ENCODE data around the gene UMODL1.

The UMODL1 gene

DNA sequence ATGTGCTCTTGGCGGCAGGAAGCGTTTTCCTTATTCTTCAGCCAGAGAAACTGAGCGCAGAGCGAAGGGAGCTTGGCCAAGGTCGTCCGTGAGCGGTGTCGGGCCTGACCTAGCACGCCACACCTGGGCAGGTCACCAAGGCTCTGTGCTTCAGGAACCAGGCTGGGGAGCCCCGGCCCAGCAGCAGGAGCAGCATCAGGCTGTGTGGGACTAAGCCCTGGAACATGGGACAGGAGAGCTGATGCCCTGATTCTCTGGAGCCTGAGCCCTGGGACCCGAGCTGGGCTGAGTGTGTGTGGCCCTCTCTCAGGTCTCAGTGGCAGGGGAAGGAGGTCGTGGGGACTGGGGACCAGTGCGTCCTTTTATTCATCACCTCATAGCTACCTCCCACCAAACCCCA, 82.6 kb downstream of the UMODL1 start:
- Histone ChIP-seq H4K20me1 (ENCODE audit: insufficient read depth, low read length) (no peaks in the 10 kb centered on the region), H3K27ac (ENCODE audit: low read length) (no peak overlapping the region), H3K79me2 (ENCODE audit: low read length) (no peaks in the 10 kb centered on the region), H3K4me1 (ENCODE audit: low read length) (no peaks in the 10 kb centered on the region), H2AFZ (ENCODE audit: low read length) (no peak overlapping the region), H3K9me3 (replicated peaks; ENCODE audit: insufficient read depth, low read length) (no peaks in the 10 kb centered on the region), H3F3A (ENCODE audit: insufficient read depth, low read length) (no peaks in the 10 kb centered on the region), H3K27me3 (replicated peaks; ENCODE audit: insufficient read depth, low read length) (peaks cover 95% of the 10 kb centered on the region), H3K36me3 (replicated peaks; ENCODE audit: insufficient read depth, low read length) (no peaks in the 10 kb centered on the region), H3K9me2 (replicated peaks; ENCODE audit: insufficient read depth, low read length) (no peaks in the 10 kb centered on the region), H3K4me3 (ENCODE audit: low read length) (no peak overlapping the region), H3K9ac (ENCODE audit: low read length) (no peak overlapping the region), H3K4me2 (ENCODE audit: low read depth, low read length) (no peak overlapping the region)
- no peak for TF ChIP-seq EZH2 (optimal IDR thresholded peaks at IDR 0.05; ENCODE audit: low read depth, low read length)
- TF ChIP-seq EZH2phosphoT487 (IDR thresholded peaks at IDR 0.05; ENCODE audit: low read length), result no peak
- TF ChIP-seq, protein P1, sequence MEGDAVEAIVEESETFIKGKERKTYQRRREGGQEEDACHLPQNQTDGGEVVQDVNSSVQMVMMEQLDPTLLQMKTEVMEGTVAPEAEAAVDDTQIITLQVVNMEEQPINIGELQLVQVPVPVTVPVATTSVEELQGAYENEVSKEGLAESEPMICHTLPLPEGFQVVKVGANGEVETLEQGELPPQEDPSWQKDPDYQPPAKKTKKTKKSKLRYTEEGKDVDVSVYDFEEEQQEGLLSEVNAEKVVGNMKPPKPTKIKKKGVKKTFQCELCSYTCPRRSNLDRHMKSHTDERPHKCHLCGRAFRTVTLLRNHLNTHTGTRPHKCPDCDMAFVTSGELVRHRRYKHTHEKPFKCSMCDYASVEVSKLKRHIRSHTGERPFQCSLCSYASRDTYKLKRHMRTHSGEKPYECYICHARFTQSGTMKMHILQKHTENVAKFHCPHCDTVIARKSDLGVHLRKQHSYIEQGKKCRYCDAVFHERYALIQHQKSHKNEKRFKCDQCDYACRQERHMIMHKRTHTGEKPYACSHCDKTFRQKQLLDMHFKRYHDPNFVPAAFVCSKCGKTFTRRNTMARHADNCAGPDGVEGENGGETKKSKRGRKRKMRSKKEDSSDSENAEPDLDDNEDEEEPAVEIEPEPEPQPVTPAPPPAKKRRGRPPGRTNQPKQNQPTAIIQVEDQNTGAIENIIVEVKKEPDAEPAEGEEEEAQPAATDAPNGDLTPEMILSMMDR (IDR thresholded peaks at IDR 0.05; ENCODE audit: low read length), result no peak
- DNase-seq, result no peak

GRCh38 chr21:42154237-42155044, 83.3 kb downstream of the UMODL1 start:
- Histone ChIP-seq H3K27ac (ENCODE audit: low read length) (no peak overlapping the region), H3K9me2 (replicated peaks; ENCODE audit: insufficient read depth, low read length) (no peaks in the 10 kb centered on the region), H3K4me3 (ENCODE audit: low read length) (no peak overlapping the region), H3K79me2 (ENCODE audit: low read length) (no peaks in the 10 kb centered on the region), H3K4me1 (ENCODE audit: low read length) (no peaks in the 10 kb centered on the region), H2AFZ (ENCODE audit: low read length) (no peak overlapping the region), H3K27me3 (replicated peaks; ENCODE audit: insufficient read depth, low read length) (peaks cover 99% of the 10 kb centered on the region), H3K36me3 (replicated peaks; ENCODE audit: insufficient read depth, low read length) (no peaks in the 10 kb centered on the region), H3K9ac (ENCODE audit: low read length) (no peak overlapping the region), H3K4me2 (ENCODE audit: low read depth, low read length) (no peak overlapping the region), H3K9me3 (replicated peaks; ENCODE audit: insufficient read depth, low read length) (no peaks in the 10 kb centered on the region), H4K20me1 (ENCODE audit: insufficient read depth, low read length) (no peaks in the 10 kb centered on the region), H3F3A (ENCODE audit: insufficient read depth, low read length) (no peaks in the 10 kb centered on the region)
- no peak for DNase-seq
- no peak for TF ChIP-seq EZH2phosphoT487 (IDR thresholded peaks at IDR 0.05; ENCODE audit: low read length)
- TF ChIP-seq, protein P1 (IDR thresholded peaks at IDR 0.05; ENCODE audit: low read length), result no peak
- no peak for TF ChIP-seq EZH2 (optimal IDR thresholded peaks at IDR 0.05; ENCODE audit: low read depth, low read length)

GRCh38 chr21:42155045-42155855, 84.1 kb downstream of the UMODL1 start:
- H3K9me2 ChIP-seq (replicated peaks; ENCODE audit: insufficient read depth, low read length), result no peaks in the 10 kb centered on the region
- no peaks in the 10 kb centered on the region for H3F3A ChIP-seq (ENCODE audit: insufficient read depth, low read length)
- H4K20me1 ChIP-seq (ENCODE audit: insufficient read depth, low read length), result no peaks in the 10 kb centered on the region
- TF ChIP-seq EZH2 (optimal IDR thresholded peaks at IDR 0.05; ENCODE audit: low read depth, low read length) (no peak), EZH2phosphoT487 (IDR thresholded peaks at IDR 0.05; ENCODE audit: low read length) (no peak)
- H3K4me1 ChIP-seq (ENCODE audit: low read length), result no peaks in the 10 kb centered on the region
- H2AFZ ChIP-seq (ENCODE audit: low read length), result no peak overlapping the region
- no peak for DNase-seq
- H3K36me3 ChIP-seq (replicated peaks; ENCODE audit: insufficient read depth, low read length), result no peaks in the 10 kb centered on the region
- H3K27ac ChIP-seq (ENCODE audit: low read length), result no peak overlapping the region
- H3K4me2 ChIP-seq (ENCODE audit: low read depth, low read length), result no peak overlapping the region
- H3K27me3 ChIP-seq (replicated peaks; ENCODE audit: insufficient read depth, low read length), result peaks cover 97% of the 10 kb centered on the region
- H3K79me2 ChIP-seq (ENCODE audit: low read length), result no peaks in the 10 kb centered on the region
- no peak overlapping the region for H3K9ac ChIP-seq (ENCODE audit: low read length)
- no peaks in the 10 kb centered on the region for H3K9me3 ChIP-seq (replicated peaks; ENCODE audit: insufficient read depth, low read length)
- no peak overlapping the region for H3K4me3 ChIP-seq (ENCODE audit: low read length)

Measured in MM.1S (cell line).